Measurements from ENCODE around the gene COL5A3.
"Not testable (repeated sequence)": the region's sequence is repeated elsewhere in the genome, so short reads cannot be mapped to it uniquely, and the experiment has no call there.

DNA sequence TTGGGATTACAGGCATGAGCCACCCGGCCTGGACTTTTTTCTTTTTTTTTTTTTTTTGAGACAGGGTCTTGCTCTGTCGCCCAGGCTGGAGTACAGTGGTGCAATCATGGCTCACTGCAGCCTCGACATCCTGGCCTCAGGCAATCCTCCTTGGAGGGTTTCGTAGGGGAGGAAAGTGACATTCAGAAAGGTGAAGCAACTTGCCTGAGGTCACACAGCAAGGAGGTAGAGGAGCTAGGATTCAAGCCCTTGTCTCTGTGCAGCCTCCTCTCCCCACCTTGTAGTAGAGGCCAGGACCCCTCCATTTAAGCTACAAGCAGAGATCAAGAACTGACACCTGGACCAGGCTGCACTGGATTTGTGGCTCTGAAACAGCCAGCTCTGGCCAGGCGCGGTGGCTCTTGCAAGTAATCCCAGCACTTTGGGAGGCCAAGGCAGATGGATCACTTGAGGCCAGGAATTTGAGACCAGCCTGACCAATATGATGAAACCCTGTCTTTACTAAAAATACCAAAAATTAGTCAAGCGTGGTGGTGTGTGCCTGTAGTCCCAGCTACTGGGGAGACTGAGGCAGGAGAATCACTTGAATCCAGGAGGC is 63.7 kb downstream of the COL5A3 start:
- not testable (repeated sequence) for TF ChIP-seq POLR2A (IDR thresholded peaks at IDR 0.05; ENCODE audit: low read length); GATA1 (IDR thresholded peaks at IDR 0.05; ENCODE audit: low read depth, low read length)

All from erythroblast (primary cell).